ENCODE measurements around the gene ITGAL. TPM values are rescaled to one million over a fixed set of nuclear protein-coding genes. Genes with fewer than 3 reads are reported as not detected.
"Not testable (repeated sequence)": the region's sequence is repeated elsewhere in the genome, so short reads cannot be mapped to it uniquely, and the experiment has no call there.

The ITGAL gene
- total and polyA plus RNA-seq, 8 donors: 2.9 to 60.2 (median 5.6) TPM

- Histone ChIP-seq H3K4me3 (no peak overlapping the region), H3K27me3 (peaks cover 0 to 3% of the 10 kb centered on the region in 2 donors), H3K27ac (no peak overlapping the region), H3K4me1 (peaks cover 7 to 35% of the 10 kb centered on the region in 2 donors), H3K9me3 (no peaks in the 10 kb centered on the region), H3K36me3 (peaks cover 0 to 13% of the 10 kb centered on the region in 2 donors)
- ATAC-seq (no peak), DNase-seq (no peak)
- intact Hi-C loops (cut with DNase I): no loop called here
- TF ChIP-seq, protein P1, sequence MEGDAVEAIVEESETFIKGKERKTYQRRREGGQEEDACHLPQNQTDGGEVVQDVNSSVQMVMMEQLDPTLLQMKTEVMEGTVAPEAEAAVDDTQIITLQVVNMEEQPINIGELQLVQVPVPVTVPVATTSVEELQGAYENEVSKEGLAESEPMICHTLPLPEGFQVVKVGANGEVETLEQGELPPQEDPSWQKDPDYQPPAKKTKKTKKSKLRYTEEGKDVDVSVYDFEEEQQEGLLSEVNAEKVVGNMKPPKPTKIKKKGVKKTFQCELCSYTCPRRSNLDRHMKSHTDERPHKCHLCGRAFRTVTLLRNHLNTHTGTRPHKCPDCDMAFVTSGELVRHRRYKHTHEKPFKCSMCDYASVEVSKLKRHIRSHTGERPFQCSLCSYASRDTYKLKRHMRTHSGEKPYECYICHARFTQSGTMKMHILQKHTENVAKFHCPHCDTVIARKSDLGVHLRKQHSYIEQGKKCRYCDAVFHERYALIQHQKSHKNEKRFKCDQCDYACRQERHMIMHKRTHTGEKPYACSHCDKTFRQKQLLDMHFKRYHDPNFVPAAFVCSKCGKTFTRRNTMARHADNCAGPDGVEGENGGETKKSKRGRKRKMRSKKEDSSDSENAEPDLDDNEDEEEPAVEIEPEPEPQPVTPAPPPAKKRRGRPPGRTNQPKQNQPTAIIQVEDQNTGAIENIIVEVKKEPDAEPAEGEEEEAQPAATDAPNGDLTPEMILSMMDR (IDR thresholded peaks at IDR 0.05): no peak
These were observed 24.9 kb upstream of the ITGAL start for GRCh38 chr16:30447512-30448226.

DNA sequence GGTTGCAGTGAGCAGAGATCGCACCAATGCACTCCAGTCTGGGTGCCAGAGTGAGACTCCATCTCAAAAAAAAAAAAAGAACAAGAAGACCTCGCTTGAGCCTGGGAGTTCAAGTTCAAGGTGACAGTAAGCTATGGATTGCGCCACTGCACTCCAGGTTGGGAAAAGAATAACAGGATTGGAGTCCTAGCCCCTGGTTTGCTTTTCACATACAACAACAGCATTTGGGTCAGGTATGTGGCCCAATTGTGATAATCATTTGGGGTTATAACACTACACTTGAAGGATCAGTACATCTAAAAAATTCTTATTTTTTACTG lies 23.5 kb upstream of the ITGAL start:
- H3K27ac ChIP-seq: no peak overlapping the region
- intact Hi-C loops (cut with DNase I): no loop called here

GRCh38 chr16:30452709-30453580 lies 19.6 kb upstream of the ITGAL start:
- H3K9me3 ChIP-seq; intact Hi-C loops (cut with DNase I); H3K27ac ChIP-seq; H3K4me3 ChIP-seq; ATAC-seq; H3K36me3 ChIP-seq; DNase-seq; H3K4me1 ChIP-seq; H3K27me3 ChIP-seq: not testable (repeated sequence)

More for the DNA sequence above, 23.5 kb upstream of the ITGAL start:
- H3K36me3 ChIP-seq: no peaks in the 10 kb centered on the region
- H3K27me3 ChIP-seq: peaks cover 0 to 3% of the 10 kb centered on the region in 2 donors
- no peak overlapping the region for H3K4me3 ChIP-seq
- peaks cover 7 to 21% of the 10 kb centered on the region in 2 donors for H3K4me1 ChIP-seq
- H3K9me3 ChIP-seq: no peaks in the 10 kb centered on the region
- no peak for ATAC-seq
- TF ChIP-seq, protein P1 (IDR thresholded peaks at IDR 0.05): no peak
- no peak for DNase-seq

- no peak overlapping the region for H3K4me3 ChIP-seq
- no peaks in the 10 kb centered on the region for H3K36me3 ChIP-seq
- intact Hi-C loops (cut with DNase I): no loop called here
- H3K4me1 ChIP-seq: peaks cover 0 to 18% of the 10 kb centered on the region in 2 donors
- H3K27me3 ChIP-seq: peaks cover 0 to 3% of the 10 kb centered on the region in 2 donors
- TF ChIP-seq, protein P1 (IDR thresholded peaks at IDR 0.05): no peak
- H3K9me3 ChIP-seq: no peaks in the 10 kb centered on the region
- no peak overlapping the region for H3K27ac ChIP-seq
- no peak for DNase-seq
- ATAC-seq: no peak
These were observed 16.2 kb upstream of the ITGAL start for GRCh38 chr16:30456302-30456701.

- DNase-seq (no peak), ATAC-seq (no peak)
- peaks cover 0 to under 1% of the 10 kb centered on the region in 2 donors for H3K27me3 ChIP-seq
- H3K4me3 ChIP-seq: no peak overlapping the region
- no peaks in the 10 kb centered on the region for H3K36me3 ChIP-seq
- intact Hi-C loops (cut with DNase I): no loop called here
- no peak overlapping the region for H3K27ac ChIP-seq
- TF ChIP-seq, protein P1 (IDR thresholded peaks at IDR 0.05): no peak
- H3K9me3 ChIP-seq: no peaks in the 10 kb centered on the region
- peaks cover 0 to 24% of the 10 kb centered on the region in 2 donors for H3K4me1 ChIP-seq
These were observed 15.3 kb upstream of the ITGAL start for GRCh38 chr16:30457256-30457655.
